ENCODE results near the gene KCNQ4. TPM values are rescaled to one million over a fixed set of nuclear protein-coding genes. Genes with fewer than 3 reads are reported as not detected.

Gene KCNQ4
- total RNA-seq, 1 donor from 2014 or later, result 79.4 TPM

GRCh38 chr1:40794974-40795715, 11.6 kb downstream of the KCNQ4 start:
- DNase-seq (ENCODE audit: low read depth), result no peak

GRCh38 chr1:40795811-40796586, 12.4 kb downstream of the KCNQ4 start:
- no peak for DNase-seq (ENCODE audit: low read depth)

GRCh38 chr1:40796939-40797667, 13.5 kb downstream of the KCNQ4 start:
- DNase-seq (ENCODE audit: low read depth), result peak; percentile 98

- DNase-seq (ENCODE audit: low read depth), result no peak
These were observed 14.1 kb downstream of the KCNQ4 start for GRCh38 chr1:40797668-40798010.

GRCh38 chr1:40798366-40799281, 15.0 kb downstream of the KCNQ4 start:
- DNase-seq (ENCODE audit: low read depth), result peak; percentile 98

GRCh38 chr1:40799351-40799867, 15.8 kb downstream of the KCNQ4 start:
- peak; percentile 76 for DNase-seq (ENCODE audit: low read depth)

- no peak for DNase-seq (ENCODE audit: low read depth)
These were observed 18.1 kb downstream of the KCNQ4 start for GRCh38 chr1:40801742-40802077.

GRCh38 chr1:40802078-40802741, 18.6 kb downstream of the KCNQ4 start:
- peak; percentile 75 for DNase-seq (ENCODE audit: low read depth)

GRCh38 chr1:40802742-40803113, 19.1 kb downstream of the KCNQ4 start:
- DNase-seq (ENCODE audit: low read depth), result no peak

- DNase-seq (ENCODE audit: low read depth), result no peak
These were observed 19.9 kb downstream of the KCNQ4 start for GRCh38 chr1:40803447-40803846.

GRCh38 chr1:40803902-40804301, 20.3 kb downstream of the KCNQ4 start:
- DNase-seq (ENCODE audit: low read depth), result peak; percentile 43

GRCh38 chr1:40806240-40806639, 22.7 kb downstream of the KCNQ4 start:
- no peak for DNase-seq (ENCODE audit: low read depth)

GRCh38 chr1:40806731-40807695, 23.4 kb downstream of the KCNQ4 start:
- peak; percentile 78 for DNase-seq (ENCODE audit: low read depth)

GRCh38 chr1:40808002-40808401, 24.4 kb downstream of the KCNQ4 start:
- DNase-seq (ENCODE audit: low read depth), result no peak

- DNase-seq (ENCODE audit: low read depth), result no peak
These were observed 24.9 kb downstream of the KCNQ4 start for GRCh38 chr1:40808444-40808843.

- DNase-seq (ENCODE audit: low read depth), result no peak
These were observed 25.3 kb downstream of the KCNQ4 start for GRCh38 chr1:40808909-40809308.

GRCh38 chr1:40810927-40811326, 27.3 kb downstream of the KCNQ4 start:
- DNase-seq (ENCODE audit: low read depth), result no peak

GRCh38 chr1:40815420-40815819, 31.8 kb downstream of the KCNQ4 start:
- no peak for DNase-seq (ENCODE audit: low read depth)

- DNase-seq (ENCODE audit: low read depth), result no peak
These were observed 34.2 kb downstream of the KCNQ4 start for GRCh38 chr1:40817791-40818263.

Measured in myocyte (in vitro differentiated cells).